ENCODE data around the gene KDM1B.

KDM1B gene

GRCh38 chr6:18235524-18235923 lies 80.3 kb downstream of the KDM1B start:
- DNase-seq: no peak

DNA sequence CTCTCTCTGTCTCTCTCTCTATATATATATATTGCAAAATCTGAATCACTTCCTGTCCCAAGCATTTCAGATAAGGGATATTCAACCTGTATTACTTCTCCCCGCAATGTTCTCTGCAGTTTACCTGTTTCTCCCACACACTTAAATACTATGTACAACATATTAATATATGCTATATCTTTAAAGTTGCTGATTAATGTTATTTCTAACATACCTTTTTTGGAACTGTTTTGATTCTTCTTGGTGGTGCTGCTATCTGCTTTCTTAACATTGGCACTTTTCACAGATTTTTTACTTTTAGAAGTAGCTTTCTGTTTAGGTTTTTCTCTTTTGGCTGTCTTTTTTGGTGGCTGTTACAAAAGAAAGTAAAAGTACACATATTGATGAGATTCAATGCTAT lies 81.9 kb downstream of the KDM1B start:
- no peak for DNase-seq

DNA sequence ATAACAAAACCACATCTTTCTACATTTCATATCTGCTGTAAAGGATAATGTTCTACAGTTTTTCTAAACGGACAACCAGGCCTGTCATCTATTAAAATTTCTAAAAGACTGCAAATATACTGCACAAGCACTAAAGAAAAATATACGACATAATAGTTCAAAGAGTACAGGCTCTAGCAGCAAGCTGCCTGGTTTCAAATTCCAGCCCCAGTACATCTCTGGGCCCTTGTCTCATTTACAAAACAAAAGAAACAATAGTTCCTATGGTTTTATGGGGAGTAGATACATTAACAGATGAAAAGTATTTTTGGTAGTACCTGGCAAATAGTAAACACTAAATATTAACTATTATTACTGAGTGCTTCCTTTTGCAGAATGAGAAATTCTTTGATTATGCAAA lies 85.0 kb downstream of the KDM1B start:
- DNase-seq: no peak

- no peak for DNase-seq
Observed at GRCh38 chr6:18241208-18242038, 86.2 kb downstream of the KDM1B start.

- no peak for DNase-seq
Observed at GRCh38 chr6:18242062-18242851, 87.0 kb downstream of the KDM1B start.

DNA sequence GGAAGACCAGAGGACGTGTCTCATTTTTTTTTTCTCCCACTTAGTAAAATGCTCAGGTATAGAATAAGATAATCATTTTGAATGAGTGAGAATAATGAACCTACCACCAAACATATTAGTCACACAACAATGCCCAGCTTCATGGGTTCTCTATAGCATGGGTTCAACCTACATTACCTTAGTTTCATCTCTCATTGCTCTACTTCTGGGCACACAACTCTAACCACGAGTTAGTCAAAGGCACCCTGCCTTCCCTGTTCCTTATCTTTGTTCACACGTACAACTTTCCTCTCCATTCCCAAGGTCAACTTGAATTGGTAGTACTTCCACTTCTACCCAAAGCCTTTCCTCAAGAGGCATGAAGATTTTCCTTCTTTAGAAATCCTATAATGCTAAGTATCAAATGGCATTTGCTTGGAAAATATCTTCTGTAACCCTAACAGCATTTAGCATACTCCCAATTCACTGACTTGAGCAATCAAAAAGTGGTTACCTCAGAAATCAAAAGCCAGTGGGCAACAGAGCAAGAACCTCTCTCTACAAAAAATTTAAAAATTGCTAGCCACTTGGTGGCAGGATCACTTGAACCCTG lies 88.2 kb downstream of the KDM1B start:
- no peak for DNase-seq

DNA sequence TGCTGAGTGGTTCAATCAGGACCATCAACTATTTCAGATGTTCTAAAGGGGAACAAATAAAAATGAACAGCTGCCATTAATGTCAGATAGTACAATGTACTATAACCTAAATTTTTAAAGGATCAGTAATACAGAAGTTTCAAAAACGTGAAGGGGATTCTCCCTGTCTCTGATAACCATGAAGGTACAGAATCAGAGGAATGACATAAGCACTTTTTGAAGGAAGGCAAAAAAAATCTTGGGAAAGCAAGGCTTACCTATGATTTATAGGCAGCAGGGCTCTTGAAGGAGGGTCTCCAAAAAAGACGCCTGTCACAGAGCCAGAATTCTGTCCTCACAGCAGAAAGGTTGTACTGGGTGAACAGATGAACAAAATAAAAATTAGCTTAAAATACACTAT lies 89.0 kb downstream of the KDM1B start:
- no peak for DNase-seq

GRCh38 chr6:18245079-18245478 lies 89.9 kb downstream of the KDM1B start:
- no peak for DNase-seq

DNA sequence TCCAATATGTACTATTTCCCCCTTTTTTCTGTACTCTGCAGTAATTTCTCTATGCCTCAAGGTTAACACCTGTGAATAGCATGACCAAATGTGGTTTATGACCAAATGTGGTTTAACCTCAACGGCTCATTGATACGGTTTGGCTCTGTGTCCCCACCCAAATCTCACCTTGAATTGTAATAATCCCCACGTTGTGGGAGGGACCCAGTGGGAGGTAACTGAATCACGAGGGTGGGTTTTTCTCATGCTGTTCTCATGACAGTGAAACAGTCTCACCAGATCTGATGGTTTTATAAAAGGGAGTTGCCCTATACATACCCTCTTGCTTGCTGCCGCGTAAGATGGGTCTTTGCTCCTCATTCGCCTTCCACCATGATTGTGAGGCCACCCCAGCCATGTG lies 90.4 kb downstream of the KDM1B start:
- peak in 1 of 2 donors; percentile 32 for DNase-seq

- no peak for DNase-seq
Observed at GRCh38 chr6:18246205-18246604, 91.0 kb downstream of the KDM1B start.

GRCh38 chr6:18247002-18247401 lies 91.8 kb downstream of the KDM1B start:
- DNase-seq: no peak

DNA sequence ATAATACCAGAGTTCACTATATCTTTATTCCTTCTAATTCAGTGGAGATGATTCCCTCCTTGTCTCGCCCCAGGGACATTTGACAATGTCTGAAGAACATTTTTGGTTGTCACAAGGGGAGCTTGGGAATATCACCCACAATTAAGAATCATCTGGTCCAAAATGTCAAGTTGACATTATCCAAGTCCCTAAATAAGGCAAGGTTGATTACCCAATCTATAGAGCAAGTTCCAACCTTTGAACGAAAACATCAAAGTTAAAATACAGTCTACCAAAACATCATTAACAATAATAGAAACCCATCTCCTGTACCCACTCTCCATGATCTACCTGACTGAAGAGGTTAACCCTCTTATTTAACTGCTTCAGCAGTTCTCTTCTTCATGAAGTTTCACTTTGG lies 93.5 kb downstream of the KDM1B start:
- DNase-seq: no peak

- DNase-seq: no peak
Observed at GRCh38 chr6:18249271-18249670, 94.0 kb downstream of the KDM1B start.

DNA sequence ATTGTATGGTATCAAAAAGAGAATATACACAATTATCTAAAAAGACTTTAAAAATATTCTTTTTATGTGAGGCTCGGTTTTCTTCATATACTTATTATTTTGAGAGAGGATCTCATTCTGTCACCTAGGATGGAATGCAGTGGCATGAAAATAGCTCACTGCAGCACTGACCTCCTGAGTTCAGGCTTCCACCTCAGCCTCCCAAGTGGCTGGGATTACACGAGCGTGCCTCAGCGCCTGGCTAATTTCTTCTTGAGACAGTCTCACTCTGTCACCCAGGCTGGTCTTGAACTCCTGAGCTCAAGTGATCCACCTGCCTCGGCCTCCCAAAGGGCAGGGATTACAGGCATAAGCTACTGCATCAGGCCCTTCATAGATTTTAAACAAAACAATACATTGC lies 98.4 kb downstream of the KDM1B start:
- DNase-seq: no peak

GRCh38 chr6:18254793-18255192 lies 99.6 kb downstream of the KDM1B start:
- DNase-seq: no peak

DNA sequence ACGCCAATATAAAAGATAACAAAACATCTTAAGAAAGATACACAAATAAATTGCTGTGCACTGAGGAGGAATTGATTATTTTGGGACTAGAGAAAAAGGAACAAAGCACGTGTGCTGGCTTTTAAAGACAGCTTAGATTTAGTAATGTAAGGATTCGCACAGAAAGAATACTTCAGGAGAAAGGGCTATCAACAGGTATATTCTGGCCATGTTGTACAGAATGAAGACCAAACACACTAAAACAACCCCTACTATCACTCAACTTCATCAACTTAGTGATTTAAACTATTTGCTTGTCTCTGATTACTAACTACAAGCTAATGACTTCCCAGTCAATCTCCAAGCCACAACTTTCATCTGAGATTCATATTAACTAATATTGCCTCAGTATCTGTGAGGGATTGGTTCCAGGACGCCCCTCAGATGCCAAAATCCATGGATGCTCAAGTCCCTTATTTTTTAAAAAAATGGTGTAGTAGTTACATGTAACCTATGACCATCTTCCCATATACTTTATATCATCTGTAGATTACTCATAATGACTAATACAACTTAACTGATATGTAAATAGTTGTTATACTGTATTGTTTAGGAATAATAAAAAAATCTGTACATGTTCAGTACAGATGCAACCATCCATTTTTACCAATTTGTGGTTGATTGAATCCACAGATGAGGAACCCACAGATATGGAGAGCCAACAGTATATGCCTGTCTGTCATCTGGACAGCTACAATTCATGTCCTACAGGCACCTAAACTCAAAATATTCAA lies 104.6 kb downstream of the KDM1B start:
- no peak for DNase-seq

DNA sequence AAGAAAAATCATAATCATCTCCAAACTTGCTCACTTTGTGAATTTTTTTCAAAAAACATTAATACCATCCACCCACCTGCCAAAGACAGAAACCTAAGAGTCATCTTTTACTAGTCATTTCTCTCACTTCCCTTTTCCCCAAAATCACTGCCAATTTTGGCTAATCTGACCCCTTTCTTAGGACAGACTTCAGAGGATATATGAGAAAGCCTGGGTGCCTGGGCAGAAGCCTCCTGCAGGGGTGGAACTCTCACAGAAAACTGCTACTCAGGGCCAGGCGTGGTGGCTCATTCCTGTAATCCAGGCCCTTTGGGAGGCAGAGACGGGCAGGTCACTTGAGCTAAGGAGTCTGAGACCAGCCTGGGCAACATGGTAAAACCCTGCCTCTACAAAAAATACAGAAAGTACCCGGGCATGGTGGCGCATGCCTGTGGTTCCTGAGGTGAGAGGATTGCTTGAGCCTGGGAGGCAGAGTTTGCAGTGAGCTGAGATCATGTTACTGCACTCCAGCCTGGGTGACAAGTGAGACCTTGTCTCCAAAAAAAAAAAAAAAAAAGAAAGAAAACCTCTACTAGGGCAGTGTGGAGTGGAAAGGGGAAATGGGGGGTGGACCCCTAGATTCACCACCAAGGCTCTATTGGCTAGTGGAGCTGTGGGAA lies 105.4 kb downstream of the KDM1B start:
- DNase-seq: peak in 1 of 2 donors; percentile 9

DNA sequence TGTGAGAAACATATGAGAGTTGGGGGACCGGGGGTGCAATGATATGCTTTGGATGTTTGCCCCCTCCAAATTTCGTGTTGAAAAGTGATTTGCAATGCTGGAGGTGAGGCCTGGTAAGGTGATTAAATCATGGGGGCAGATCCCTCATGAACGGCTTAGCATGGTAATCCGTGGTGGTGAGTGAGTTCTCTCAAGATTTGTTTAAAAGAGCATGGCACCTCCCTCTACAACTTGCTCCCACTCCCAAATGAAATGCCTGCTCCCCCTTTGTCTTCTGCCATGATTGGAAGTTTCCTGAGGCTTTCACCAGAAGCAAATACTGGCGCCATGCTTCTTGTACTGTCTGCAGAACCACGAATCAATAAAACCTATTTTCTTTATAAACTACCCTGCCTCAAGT lies 106.7 kb downstream of the KDM1B start:
- DNase-seq: no peak

DNA sequence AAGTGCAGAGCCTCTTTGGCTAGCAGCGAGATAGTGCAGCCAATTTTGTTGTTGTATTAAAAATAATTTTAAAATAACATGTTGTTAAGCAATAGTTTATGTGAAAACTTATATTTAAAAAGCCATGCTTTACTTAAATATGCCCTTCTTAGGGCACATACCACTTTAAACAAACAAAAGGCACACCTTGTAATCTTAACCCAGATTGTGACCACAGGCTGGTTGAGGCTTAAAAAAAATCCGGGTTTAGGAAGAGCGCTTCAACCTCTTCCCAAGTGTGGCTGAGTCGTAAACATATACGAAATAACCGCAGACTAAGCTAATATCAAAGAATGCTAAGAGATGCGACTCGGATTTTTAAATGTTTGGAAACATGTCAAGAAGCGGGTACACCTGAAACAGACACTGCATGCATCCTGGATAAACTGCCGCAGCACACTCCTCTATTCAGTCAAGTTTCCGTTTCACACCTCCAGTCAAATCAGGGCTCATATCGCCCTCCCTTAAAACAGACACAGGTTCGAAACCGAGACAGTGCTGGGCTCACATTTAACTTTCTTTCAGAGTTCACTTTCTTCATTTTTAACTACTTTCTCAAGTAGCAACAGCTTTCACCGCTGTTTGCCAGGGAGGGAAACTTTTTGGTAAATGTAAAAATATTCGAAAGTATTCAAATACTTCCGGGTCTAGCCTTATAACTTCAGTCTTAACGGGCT lies 107.6 kb downstream of the KDM1B start:
- peak in 1 of 2 donors; percentile 49 for DNase-seq

DNA sequence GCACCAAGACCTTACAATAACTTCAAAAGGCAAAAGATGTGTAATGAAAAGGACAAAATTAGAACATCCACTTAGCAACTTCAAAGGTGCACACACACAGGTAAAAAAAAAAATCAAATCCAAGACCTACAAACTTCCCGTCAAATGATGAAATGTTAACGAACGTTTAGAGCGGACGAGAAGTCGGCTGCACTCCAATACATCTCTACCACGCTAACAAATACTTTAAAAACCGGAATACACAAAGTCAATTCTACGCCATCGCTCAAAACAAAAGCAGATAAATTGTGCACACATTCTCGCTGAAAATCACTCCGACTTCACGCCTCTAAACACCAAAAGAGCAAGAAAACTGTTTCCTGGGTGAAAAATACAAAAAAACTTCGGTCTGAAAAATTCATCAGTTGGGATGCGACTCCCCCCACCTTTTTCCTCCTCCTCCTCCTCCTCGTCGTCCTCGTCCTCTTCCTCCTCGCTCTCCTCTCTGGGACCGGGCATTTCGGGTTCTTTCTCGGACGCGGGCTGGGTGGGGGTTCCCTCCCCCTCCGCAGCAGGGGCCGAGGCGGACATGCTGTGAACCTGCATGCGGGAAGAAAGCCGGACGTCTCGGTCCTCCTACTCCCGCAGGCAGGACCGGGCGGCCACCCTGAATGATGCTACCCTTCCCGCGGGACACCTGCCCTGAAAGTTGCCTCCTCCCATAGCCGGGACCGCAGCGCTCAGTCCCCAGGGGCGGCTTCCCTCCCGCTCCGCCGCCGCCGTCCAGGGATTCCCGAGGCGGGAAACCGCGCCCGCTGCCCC lies 108.4 kb downstream of the KDM1B start:
- DNase-seq: peak; percentile 15 to 26

Data from CD4-positive, alpha-beta T cell treated with Interleukin-1 beta for 1 hour (primary cell).